ENCODE measurements around the gene MARVELD1. TPM values are rescaled to one million over a fixed set of nuclear protein-coding genes. Genes with fewer than 3 reads are reported as not detected.
"Not testable (repeated sequence)": the region's sequence is repeated elsewhere in the genome, so short reads cannot be mapped to it uniquely, and the experiment has no call there.

MARVELD1 gene
- total RNA-seq, 2 experiments from 2014 or later, result 2.3 to 2.9 TPM

DNA sequence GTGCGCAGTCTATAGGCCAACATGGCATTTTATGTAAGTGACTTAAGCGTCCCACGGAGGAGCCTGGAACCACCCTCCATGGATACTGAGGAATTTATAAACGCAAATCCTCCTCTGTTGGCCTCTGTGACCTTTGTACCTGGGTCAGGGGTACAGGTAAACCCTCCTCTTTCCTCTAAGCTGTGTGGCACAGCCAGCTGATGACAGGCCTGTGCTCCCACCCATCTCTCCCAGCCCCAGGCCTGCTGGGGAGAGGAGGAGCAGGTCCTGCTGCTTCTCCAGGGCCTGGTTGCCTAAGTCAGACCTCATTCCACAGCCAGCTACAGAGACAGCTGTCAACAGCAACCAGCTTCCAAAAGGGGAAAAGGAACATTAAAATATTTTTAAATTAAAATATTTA is 31.5 kb upstream of the MARVELD1 start:
- CTCF ChIA-PET, result interaction anchor here (1.0 to 3.0 kb wide), 2 partner anchors 17 to 20 kb away, joined by 4 to 23 read pairs; no protein-coding TSS in a partner anchor
- H3K36me3 Mint-ChIP-seq (ENCODE audit: low read depth), result peaks cover 2% of the 10 kb centered on the region
- TF ChIP-seq, protein P1, sequence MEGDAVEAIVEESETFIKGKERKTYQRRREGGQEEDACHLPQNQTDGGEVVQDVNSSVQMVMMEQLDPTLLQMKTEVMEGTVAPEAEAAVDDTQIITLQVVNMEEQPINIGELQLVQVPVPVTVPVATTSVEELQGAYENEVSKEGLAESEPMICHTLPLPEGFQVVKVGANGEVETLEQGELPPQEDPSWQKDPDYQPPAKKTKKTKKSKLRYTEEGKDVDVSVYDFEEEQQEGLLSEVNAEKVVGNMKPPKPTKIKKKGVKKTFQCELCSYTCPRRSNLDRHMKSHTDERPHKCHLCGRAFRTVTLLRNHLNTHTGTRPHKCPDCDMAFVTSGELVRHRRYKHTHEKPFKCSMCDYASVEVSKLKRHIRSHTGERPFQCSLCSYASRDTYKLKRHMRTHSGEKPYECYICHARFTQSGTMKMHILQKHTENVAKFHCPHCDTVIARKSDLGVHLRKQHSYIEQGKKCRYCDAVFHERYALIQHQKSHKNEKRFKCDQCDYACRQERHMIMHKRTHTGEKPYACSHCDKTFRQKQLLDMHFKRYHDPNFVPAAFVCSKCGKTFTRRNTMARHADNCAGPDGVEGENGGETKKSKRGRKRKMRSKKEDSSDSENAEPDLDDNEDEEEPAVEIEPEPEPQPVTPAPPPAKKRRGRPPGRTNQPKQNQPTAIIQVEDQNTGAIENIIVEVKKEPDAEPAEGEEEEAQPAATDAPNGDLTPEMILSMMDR (IDR thresholded peaks at IDR 0.05), result no peak
- H3K4me3 Mint-ChIP-seq, result no peak overlapping the region
- intact Hi-C loops (cut with micrococcal nuclease), result no loop called here
- H3K27me3 Mint-ChIP-seq, result no peaks in the 10 kb centered on the region
- DNase-seq (no peak), ATAC-seq (no peak)
- POLR2A ChIA-PET, result no interaction called here
- no peaks in the 10 kb centered on the region for H3K9me3 Mint-ChIP-seq
- peaks cover 17% of the 10 kb centered on the region for H3K4me1 Mint-ChIP-seq (ENCODE audit: low read depth)
- H3K27ac Mint-ChIP-seq, result no peak overlapping the region

DNA sequence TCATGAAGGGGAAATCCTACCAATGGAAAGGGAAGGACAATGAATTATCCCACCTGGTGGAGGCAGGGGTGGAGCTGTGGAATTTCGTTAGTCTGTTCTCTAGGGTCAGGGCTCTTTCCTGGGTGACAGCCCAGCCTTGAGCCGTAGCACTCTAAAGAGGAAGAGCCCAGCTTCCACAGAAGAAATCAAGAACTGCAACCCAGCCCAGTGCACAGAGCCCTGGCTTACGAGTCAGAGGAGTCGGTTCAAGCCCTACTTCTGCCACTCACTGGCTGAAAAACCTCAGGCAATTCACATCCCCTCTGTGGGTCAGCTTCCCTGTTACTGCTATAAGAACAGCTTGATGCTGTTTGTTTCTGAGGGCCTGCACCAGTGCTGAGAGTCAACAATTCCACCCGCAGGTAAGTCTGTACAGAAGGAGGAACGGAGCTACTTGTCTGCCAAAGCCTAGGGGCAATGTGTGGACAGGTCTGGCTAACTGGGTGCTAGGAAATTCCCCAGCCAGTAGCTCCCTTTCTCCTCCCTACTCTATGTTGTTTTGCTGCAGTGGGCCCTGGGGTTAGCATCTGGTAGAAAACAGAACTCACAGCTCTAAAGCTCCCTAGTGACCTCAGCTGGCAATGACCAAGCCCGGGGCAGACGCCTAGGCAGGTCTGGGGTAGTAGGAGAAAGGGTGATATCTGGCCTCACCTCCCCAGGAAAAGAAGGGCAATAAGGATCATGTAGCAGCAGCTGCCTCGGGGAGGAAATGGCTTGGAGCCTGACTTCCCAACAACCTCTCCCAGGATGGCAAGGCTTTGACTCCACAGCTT is 29.8 kb upstream of the MARVELD1 start:
- POLR2A ChIA-PET, result interaction anchor here (0.8 to 1.4 kb wide), 2 partner anchors 8 to 16 kb away, joined by 3 to 5 read pairs; no protein-coding TSS in a partner anchor

DNA sequence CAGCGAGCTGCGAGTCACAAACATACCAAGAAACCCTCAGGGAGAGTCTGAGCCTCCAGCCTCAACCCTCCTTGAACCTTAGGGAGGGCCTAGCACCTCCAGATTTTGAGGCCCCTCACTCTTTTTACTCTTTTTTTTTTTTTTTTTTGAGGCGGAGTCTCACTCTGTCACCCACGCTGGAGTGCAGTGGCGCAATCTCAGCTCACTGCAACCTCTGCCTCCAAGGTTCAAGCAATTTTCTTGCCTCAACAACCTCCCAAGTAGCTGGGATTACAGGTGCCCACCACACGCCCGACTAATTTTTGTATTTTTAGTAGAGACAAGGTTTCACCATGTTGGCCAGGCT is 29.2 kb upstream of the MARVELD1 start:
- H3K36me3 Mint-ChIP-seq (ENCODE audit: low read depth); DNase-seq; ATAC-seq; intact Hi-C loops (cut with micrococcal nuclease); H3K4me3 Mint-ChIP-seq; H3K27me3 Mint-ChIP-seq; H3K27ac Mint-ChIP-seq; H3K9me3 Mint-ChIP-seq: not testable (repeated sequence)
- peaks cover 22% of the 10 kb centered on the region for H3K4me1 Mint-ChIP-seq (ENCODE audit: low read depth)
- ChIA-PET POLR2A (interaction anchor here (0.8 to 1.4 kb wide), 2 partner anchors 9 to 16 kb away, joined by 3 to 5 read pairs; no protein-coding TSS in a partner anchor), CTCF (interaction anchor here (1.0 to 4.7 kb wide), 4 partner anchors 18 to 51 kb away, joined by 3 to 34 read pairs (median 22); partner anchors contain the start of gene ZFYVE27)

More for the DNA sequence above, 29.8 kb upstream of the MARVELD1 start:
- H3K36me3 Mint-ChIP-seq (ENCODE audit: low read depth), result no peaks in the 10 kb centered on the region
- DNase-seq (no peak), ATAC-seq (no peak)
- TF ChIP-seq, protein P1 (IDR thresholded peaks at IDR 0.05), result no peak
- no peaks in the 10 kb centered on the region for H3K27me3 Mint-ChIP-seq
- intact Hi-C loops (cut with micrococcal nuclease), result no loop called here
- peaks cover 22% of the 10 kb centered on the region for H3K4me1 Mint-ChIP-seq (ENCODE audit: low read depth)
- CTCF ChIA-PET, result interaction anchor here (0.6 to 3.0 kb wide), 7 partner anchors 14 to 131 kb away, joined by 3 to 23 read pairs (median 3); no protein-coding TSS in a partner anchor
- H3K4me3 Mint-ChIP-seq, result no peak overlapping the region
- H3K9me3 Mint-ChIP-seq, result no peaks in the 10 kb centered on the region
- no peak overlapping the region for H3K27ac Mint-ChIP-seq

DNA sequence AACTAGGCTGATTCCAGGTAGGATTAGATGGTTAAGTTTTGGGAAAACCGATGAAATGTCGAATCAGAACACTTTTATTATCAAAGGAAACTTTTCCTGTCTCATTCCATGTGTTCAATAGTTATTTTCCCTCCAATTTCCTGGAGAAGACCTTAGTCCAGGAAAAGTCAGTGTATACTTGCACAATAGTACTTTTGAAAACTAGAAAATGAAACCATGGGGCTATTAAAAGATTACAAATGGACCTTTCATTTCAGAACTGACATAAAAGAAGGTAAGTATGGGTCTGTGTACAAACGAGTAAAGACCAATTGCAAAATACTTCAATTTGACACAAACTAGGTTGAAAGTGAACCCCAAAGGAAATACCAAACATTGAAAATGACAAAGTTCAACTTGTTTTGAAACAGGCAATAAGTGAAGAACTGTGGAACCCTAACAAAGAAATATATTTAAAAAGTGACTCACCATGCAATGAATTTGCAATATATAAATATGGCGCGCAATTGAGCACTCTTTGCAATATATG is 28.6 kb upstream of the MARVELD1 start:
- Mint-ChIP-seq H3K27me3 (no peaks in the 10 kb centered on the region), H3K9me3 (no peaks in the 10 kb centered on the region), H3K36me3 (ENCODE audit: low read depth) (no peaks in the 10 kb centered on the region), H3K27ac (no peak overlapping the region), H3K4me1 (ENCODE audit: low read depth) (peaks cover 22% of the 10 kb centered on the region), H3K4me3 (no peak overlapping the region)
- ChIA-PET POLR2A (no interaction called here), CTCF (interaction anchor here (0.6 to 4.9 kb wide), 5 partner anchors 9 to 51 kb away, joined by 3 to 71 read pairs (median 23); partner anchors contain the start of gene ZFYVE27)
- ATAC-seq (no peak), DNase-seq (no peak)
- TF ChIP-seq, protein P1 (IDR thresholded peaks at IDR 0.05), result no peak
- intact Hi-C loops (cut with micrococcal nuclease), result no loop called here

DNA sequence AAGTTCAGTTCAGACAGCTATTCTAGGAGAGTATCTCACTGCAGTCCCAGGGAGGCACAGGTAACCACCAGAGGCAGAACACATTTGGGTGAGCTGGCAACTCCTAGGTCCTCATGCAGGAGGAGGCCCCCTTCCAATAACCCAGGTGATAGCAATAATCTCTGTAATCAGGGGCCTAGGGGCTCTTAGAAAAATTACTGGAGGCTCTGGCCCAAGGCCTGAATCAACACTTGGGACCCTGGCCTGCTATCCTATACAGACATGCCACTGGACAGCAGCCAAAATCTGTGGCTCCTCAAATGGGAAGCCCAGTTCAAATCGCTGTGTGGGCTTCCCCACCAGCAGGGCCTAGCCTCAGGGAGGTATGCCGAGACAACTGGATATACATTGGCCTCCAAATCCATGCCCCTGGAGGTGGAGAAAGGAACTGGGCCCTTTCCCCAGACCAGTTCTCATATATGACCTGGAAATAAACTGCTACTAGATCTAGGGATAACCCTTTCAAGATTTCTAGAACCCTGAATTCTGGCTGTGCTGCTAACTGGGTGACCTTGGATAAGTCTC is 28.1 kb upstream of the MARVELD1 start:
- Mint-ChIP-seq H3K9me3 (no peaks in the 10 kb centered on the region), H3K4me3 (no peak overlapping the region), H3K27ac (no peak overlapping the region), H3K36me3 (ENCODE audit: low read depth) (no peaks in the 10 kb centered on the region), H3K27me3 (no peaks in the 10 kb centered on the region), H3K4me1 (ENCODE audit: low read depth) (peaks cover 22% of the 10 kb centered on the region)
- CTCF ChIA-PET, result interaction anchor here (0.6 to 7.4 kb wide), 10 partner anchors 10 to 50 kb away, joined by 3 to 75 read pairs (median 16); partner anchors contain the start of gene ZFYVE27
- DNase-seq (no peak), ATAC-seq (no peak)
- TF ChIP-seq, protein P1 (IDR thresholded peaks at IDR 0.05), result no peak
- POLR2A ChIA-PET, result interaction anchor here (1.1 to 2.3 kb wide), 2 partner anchors 10 to 28 kb away, joined by 5 to 10 read pairs; partner anchors contain the start of gene MARVELD1
- intact Hi-C loops (cut with micrococcal nuclease), result no loop called here
